MM.1S (cell line): ENCODE results near the gene FAN1.

Experiments used
- DNase-seq: peaks from one replicate; pipeline ENCODE4 v3.0.0-alpha.2; 2015
- H2AFZ ChIP-seq: fragments of 300-600 bp; sonication (generic); 2 replicates; pipeline ENCODE4 v1.6.0; 2016; ENCODE audit warnings: antibody characterized with exemption, low read length
- H3F3A ChIP-seq: fragments of 300-600 bp; sonication (generic); 2 replicates; pipeline ENCODE4 v1.6.1; 2016; ENCODE audit warnings: mild to moderate bottlenecking, antibody characterized with exemption, low read length, moderate library complexity, mixed read lengths; ENCODE audit not compliant: insufficient read depth
- H3K27ac ChIP-seq: fragments of 300-600 bp; sonication (generic); 2 replicates; pipeline ENCODE4 v1.5.1; 2016; ENCODE audit warnings: mild to moderate bottlenecking, low read length
- H3K27me3 ChIP-seq: fragments of 300-600 bp; sonication (generic); replicated peaks from 2 replicates; pipeline ENCODE4 v1.6.0; 2016; ENCODE audit warnings: low read length; ENCODE audit not compliant: insufficient read depth
- H3K36me3 ChIP-seq: fragments of 300-600 bp; sonication (generic); replicated peaks from 2 replicates; pipeline ENCODE4 v1.6.1; 2016; ENCODE audit warnings: mild to moderate bottlenecking, low read length, mixed read lengths; ENCODE audit not compliant: insufficient read depth
- H3K4me1 ChIP-seq: fragments of 300-600 bp; sonication (generic); 2 replicates; pipeline ENCODE4 v1.6.1; 2016; ENCODE audit warnings: low read length, mixed read lengths
- H3K4me2 ChIP-seq: fragments of 300-600 bp; sonication (generic); 2 replicates; pipeline ENCODE4 v1.6.0; 2016; ENCODE audit warnings: low read depth, low read length
- H3K4me3 ChIP-seq: fragments of 300-600 bp; sonication (generic); 2 replicates; pipeline ENCODE4 v1.5.1; 2016; ENCODE audit warnings: low read length, mixed read lengths
- H3K79me2 ChIP-seq: fragments of 300-600 bp; sonication (generic); 2 replicates; pipeline ENCODE4 v1.6.1; 2016; ENCODE audit warnings: mixed run types, low read length, mixed read lengths
- H3K9ac ChIP-seq: fragments of 300-600 bp; sonication (generic); 2 replicates; pipeline ENCODE4 v1.6.1; 2016; ENCODE audit warnings: low read length, mixed read lengths
- H3K9me2 ChIP-seq: fragments of 300-600 bp; sonication (generic); replicated peaks from 2 replicates; pipeline ENCODE4 v1.6.1; 2016; ENCODE audit warnings: mild to moderate bottlenecking, low read length, mixed read lengths; ENCODE audit not compliant: insufficient read depth
- H3K9me3 ChIP-seq: fragments of 300-600 bp; sonication (generic); replicated peaks from 2 replicates; pipeline ENCODE4 v1.6.1; 2016; ENCODE audit warnings: mild to moderate bottlenecking, low read length, mixed read lengths; ENCODE audit not compliant: insufficient read depth
- H4K20me1 ChIP-seq: fragments of 300-600 bp; sonication (generic); 2 replicates; pipeline ENCODE4 v1.6.1; 2016; ENCODE audit warnings: mild to moderate bottlenecking, low read length, moderate library complexity, mixed read lengths; ENCODE audit not compliant: insufficient read depth
- EZH2 ChIP-seq: fragments of 300-600 bp; sonication (generic); optimal IDR thresholded peaks from 2 replicates; pipeline ENCODE3; 2017; ENCODE audit warnings: low read depth, mild to moderate bottlenecking, antibody characterized with exemption, low read length, mixed read lengths
- EZH2phosphoT487 ChIP-seq: fragments of 300-600 bp; sonication (generic); IDR thresholded peaks from 2 replicates; pipeline ENCODE4 v1.6.1; 2018; ENCODE audit warnings: antibody characterized with exemption, low read length
- TF ChIP-seq, protein P1 (sequence below): fragments of 300-600 bp; sonication (generic); IDR thresholded peaks from 2 replicates; pipeline ENCODE4 v1.5.1; 2016; ENCODE audit warnings: antibody characterized with exemption, low read length, mixed read lengths

The FAN1 gene

DNA sequence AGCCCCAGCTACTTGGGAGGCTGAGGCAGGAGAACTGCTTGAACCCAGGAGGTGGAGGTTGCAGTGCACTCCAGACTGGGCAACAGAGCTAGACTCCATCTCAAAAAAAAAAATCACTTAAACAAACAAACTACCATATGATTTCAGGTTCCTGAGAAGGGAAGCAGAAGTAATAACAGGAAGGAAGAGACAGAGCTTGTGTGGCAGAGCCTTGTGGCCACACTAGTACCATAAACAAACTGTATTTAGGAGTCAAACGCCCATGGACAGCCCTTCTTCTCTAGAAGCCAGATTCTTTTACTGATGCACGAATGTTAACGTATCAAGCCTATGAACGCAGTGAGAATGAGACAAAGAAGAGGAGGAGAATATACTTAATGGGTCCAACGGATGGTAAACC is 75.7 kb downstream of the FAN1 start:
- Histone ChIP-seq H3K27me3 (no peaks in the 10 kb centered on the region), H2AFZ (no peak overlapping the region), H4K20me1 (no peaks in the 10 kb centered on the region; the same call in 1 of the 2 replicates), H3K27ac (no peak overlapping the region), H3K36me3 (peaks cover 4% of the 10 kb centered on the region; the same call in 1 of the 2 replicates), H3K4me3 (no peak overlapping the region), H3K79me2 (peaks cover 99% of the 10 kb centered on the region), H3K9ac (no peak overlapping the region), H3F3A (no peaks in the 10 kb centered on the region), H3K4me1 (peaks cover 29% of the 10 kb centered on the region), H3K9me3 (no peaks in the 10 kb centered on the region), H3K4me2 (no peak overlapping the region), H3K9me2 (no peaks in the 10 kb centered on the region)
- no peak for DNase-seq
- TF ChIP-seq, protein P1, sequence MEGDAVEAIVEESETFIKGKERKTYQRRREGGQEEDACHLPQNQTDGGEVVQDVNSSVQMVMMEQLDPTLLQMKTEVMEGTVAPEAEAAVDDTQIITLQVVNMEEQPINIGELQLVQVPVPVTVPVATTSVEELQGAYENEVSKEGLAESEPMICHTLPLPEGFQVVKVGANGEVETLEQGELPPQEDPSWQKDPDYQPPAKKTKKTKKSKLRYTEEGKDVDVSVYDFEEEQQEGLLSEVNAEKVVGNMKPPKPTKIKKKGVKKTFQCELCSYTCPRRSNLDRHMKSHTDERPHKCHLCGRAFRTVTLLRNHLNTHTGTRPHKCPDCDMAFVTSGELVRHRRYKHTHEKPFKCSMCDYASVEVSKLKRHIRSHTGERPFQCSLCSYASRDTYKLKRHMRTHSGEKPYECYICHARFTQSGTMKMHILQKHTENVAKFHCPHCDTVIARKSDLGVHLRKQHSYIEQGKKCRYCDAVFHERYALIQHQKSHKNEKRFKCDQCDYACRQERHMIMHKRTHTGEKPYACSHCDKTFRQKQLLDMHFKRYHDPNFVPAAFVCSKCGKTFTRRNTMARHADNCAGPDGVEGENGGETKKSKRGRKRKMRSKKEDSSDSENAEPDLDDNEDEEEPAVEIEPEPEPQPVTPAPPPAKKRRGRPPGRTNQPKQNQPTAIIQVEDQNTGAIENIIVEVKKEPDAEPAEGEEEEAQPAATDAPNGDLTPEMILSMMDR: no peak
- no peak for TF ChIP-seq EZH2phosphoT487
- TF ChIP-seq EZH2: no peak

DNA sequence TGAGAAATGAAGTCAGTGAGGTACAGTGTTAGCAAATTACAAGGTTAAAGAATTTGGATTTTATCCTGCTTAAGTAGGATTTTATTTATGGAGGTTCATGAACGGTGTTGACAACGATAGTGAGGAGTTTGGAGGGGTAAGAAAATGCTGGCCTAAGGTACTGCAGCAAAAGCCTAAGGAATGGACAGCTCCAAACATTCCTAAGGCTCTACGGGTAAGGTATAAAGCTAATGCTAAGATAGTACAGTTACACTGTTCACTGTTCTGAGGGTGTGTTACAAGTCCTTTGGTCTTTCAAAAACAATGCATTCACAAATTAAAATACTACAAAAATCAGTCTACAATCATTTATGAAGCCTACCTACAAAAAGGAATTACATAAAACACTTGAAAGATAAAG is 80.4 kb downstream of the FAN1 start:
- no peak for DNase-seq
- no peak overlapping the region for H3K27ac ChIP-seq
- no peaks in the 10 kb centered on the region for H3K27me3 ChIP-seq
- peaks cover 97% of the 10 kb centered on the region for H3K79me2 ChIP-seq
- H3K36me3 ChIP-seq: peaks cover 9% of the 10 kb centered on the region; the same call in 1 of the 2 replicates
- H3K4me3 ChIP-seq: no peak overlapping the region
- no peaks in the 10 kb centered on the region; the same call in 1 of the 2 replicates for H3F3A ChIP-seq
- H3K4me1 ChIP-seq: peaks cover 28% of the 10 kb centered on the region
- no peak overlapping the region for H3K4me2 ChIP-seq
- TF ChIP-seq EZH2phosphoT487 (no peak), EZH2 (no peak)
- TF ChIP-seq, protein P1: no peak
- H2AFZ ChIP-seq: no peak overlapping the region
- H3K9me2 ChIP-seq: no peaks in the 10 kb centered on the region
- H3K9me3 ChIP-seq: no peaks in the 10 kb centered on the region
- no peak overlapping the region for H3K9ac ChIP-seq
- H4K20me1 ChIP-seq: no peaks in the 10 kb centered on the region; the same call in 1 of the 2 replicates

DNA sequence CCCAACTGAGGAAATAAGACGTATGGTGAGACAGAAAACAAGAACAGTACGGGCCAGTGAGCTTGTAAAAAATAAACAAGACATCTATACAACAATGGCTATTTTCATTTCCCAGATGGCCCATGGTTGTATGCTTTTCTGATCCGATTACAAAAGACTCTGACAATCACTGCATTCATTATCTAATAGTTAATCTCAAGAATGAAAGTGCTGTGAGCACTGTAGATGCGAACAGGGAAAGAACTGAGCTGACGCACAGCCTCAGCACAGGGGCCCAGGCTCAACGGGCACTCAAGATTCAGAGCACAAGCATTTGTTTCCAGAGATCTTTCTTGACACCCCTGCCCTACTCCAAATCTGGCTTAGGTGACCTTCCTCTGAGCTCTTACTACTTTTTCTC is 80.8 kb downstream of the FAN1 start:
- Histone ChIP-seq H3K36me3 (peaks cover 9% of the 10 kb centered on the region; the same call in 1 of the 2 replicates), H4K20me1 (no peaks in the 10 kb centered on the region; the same call in 1 of the 2 replicates), H3K27me3 (no peaks in the 10 kb centered on the region), H3K9me3 (no peaks in the 10 kb centered on the region), H3K9me2 (no peaks in the 10 kb centered on the region), H3K4me3 (no peak overlapping the region), H3K9ac (no peak overlapping the region), H3F3A (no peaks in the 10 kb centered on the region; the same call in 1 of the 2 replicates), H3K4me2 (no peak overlapping the region), H3K4me1 (peaks cover 25% of the 10 kb centered on the region), H2AFZ (no peak overlapping the region), H3K27ac (no peak overlapping the region), H3K79me2 (peaks cover 97% of the 10 kb centered on the region)
- no peak for DNase-seq
- TF ChIP-seq, protein P1: no peak
- TF ChIP-seq EZH2: no peak
- no peak for TF ChIP-seq EZH2phosphoT487
